Lower leg skin (tissue), 3 donors: ENCODE results near the gene SLC6A17.

Experiments
- POLR2A ChIP-seq, 2 donors: fragments of 450-650 bp; IDR thresholded peaks; one replicate each; pipeline ENCODE4 v1.6.1; 2016 to 2017; ENCODE audit warnings: antibody characterized with exemption in 2 of 2, mild to moderate bottlenecking in 1 of 2, moderate library complexity in 1 of 2
- TF ChIP-seq, protein P1 (sequence below), 3 donors: fragments of 450-650 bp; IDR thresholded peaks; one replicate each; pipeline ENCODE4 v1.5.1; 2016; ENCODE audit warnings: antibody characterized with exemption in 3 of 3, mild to moderate bottlenecking in 3 of 3, moderate library complexity in 2 of 3

DNA sequence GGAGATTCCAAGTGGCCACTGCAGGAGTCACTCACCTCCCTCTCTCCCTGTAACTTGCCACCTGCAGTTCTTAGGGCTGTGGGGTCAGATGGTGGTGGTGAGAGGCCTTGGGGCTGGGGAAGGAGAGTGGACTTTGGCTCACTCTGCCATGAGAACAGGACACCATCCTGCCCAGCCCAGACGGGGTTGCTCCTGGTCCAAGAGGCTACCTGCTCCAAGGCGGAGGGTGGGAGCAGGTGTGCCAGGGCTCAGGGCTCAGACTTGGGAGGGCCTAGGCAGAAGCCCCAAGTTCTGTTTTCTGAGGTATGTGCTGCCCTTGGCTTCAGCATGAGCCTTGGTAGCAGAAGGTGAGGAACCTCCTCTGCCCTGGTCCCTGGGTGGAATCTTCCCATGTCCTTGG lies 48.5 kb downstream of the SLC6A17 start:
- TF ChIP-seq, protein P1, sequence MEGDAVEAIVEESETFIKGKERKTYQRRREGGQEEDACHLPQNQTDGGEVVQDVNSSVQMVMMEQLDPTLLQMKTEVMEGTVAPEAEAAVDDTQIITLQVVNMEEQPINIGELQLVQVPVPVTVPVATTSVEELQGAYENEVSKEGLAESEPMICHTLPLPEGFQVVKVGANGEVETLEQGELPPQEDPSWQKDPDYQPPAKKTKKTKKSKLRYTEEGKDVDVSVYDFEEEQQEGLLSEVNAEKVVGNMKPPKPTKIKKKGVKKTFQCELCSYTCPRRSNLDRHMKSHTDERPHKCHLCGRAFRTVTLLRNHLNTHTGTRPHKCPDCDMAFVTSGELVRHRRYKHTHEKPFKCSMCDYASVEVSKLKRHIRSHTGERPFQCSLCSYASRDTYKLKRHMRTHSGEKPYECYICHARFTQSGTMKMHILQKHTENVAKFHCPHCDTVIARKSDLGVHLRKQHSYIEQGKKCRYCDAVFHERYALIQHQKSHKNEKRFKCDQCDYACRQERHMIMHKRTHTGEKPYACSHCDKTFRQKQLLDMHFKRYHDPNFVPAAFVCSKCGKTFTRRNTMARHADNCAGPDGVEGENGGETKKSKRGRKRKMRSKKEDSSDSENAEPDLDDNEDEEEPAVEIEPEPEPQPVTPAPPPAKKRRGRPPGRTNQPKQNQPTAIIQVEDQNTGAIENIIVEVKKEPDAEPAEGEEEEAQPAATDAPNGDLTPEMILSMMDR (IDR thresholded peaks at IDR 0.05), result no peak
- TF ChIP-seq POLR2A (IDR thresholded peaks at IDR 0.05), result no peak
